ENCODE data around the gene POLE.

GRCh38 chr12:132614029-132614428, 73.1 kb downstream of the POLE start:
- TF ChIP-seq EZH2phosphoT487 (IDR thresholded peaks at IDR 0.05; ENCODE audit: insufficient read depth, low read depth) (no peak), EZH2 (IDR thresholded peaks at IDR 0.05; ENCODE audit: insufficient read depth, poor library complexity, severe bottlenecking) (no peak)
